ENCODE data around the gene RSPH1. TPM values are rescaled to one million over a fixed set of nuclear protein-coding genes. Genes with fewer than 3 reads are reported as not detected.

RSPH1 gene
- total RNA-seq, 4 donors from 2014 or later = 0.50 to 0.78 (median 0.57) TPM; not detected in 1

- Histone ChIP-seq H3K4me3 (no peak overlapping the region), H3K27me3 (peaks cover 0 to 32% (median 0%) of the 10 kb centered on the region in 4 donors), H3K36me3 (no peaks in the 10 kb centered on the region), H3K4me1 (peaks cover 0 to 6% (median 0%) of the 10 kb centered on the region in 4 donors), H3K27ac (replicated peaks in 1 of 4) (no peak overlapping the region), H3K9me3 (no peaks in the 10 kb centered on the region)
- 88% methylated on average over 3 of the region's 3 CpGs for WGBS
- TF ChIP-seq POLR2A (IDR thresholded peaks at IDR 0.05; ENCODE audit: low read depth) (no peak), CTCF (IDR thresholded peaks at IDR 0.05) (no peak), EP300 (IDR thresholded peaks at IDR 0.05) (no peak), POLR2AphosphoS5 (IDR thresholded peaks at IDR 0.05) (no peak)
- DNase-seq (ENCODE audit: extremely low spot score) = no peak
- intact Hi-C loops (cut with DNase I) = loop anchor here (10.0 kb wide), 1 partner anchor 304 kb away; no protein-coding TSS in a partner anchor
These were observed 47.3 kb downstream of the RSPH1 start for GRCh38 chr21:42448686-42449085.

DNA sequence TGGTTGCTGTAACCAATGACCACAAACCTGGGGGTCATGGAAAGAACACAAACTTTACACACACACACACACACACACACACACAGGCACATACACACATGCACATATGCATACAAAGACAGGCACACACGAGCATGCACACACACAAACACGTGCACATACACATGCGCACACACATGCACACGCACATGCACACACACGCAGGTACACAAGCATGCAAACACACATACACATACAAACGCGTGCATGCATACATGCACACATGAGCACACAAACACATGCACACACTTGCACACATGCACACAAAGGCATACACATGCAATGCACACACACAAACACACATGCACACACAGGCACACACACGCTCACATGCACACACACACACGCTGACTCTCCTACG is 48.3 kb downstream of the RSPH1 start:
- peaks cover 0 to 23% (median 0%) of the 10 kb centered on the region in 4 donors for H3K27me3 ChIP-seq
- TF ChIP-seq POLR2A (IDR thresholded peaks at IDR 0.05; ENCODE audit: low read depth) (no peak), CTCF (IDR thresholded peaks at IDR 0.05) (no peak), EP300 (IDR thresholded peaks at IDR 0.05) (no peak), POLR2AphosphoS5 (IDR thresholded peaks at IDR 0.05) (no peak)

GRCh38 chr21:42447182-42447581 is 48.8 kb downstream of the RSPH1 start:
- intact Hi-C loops (cut with DNase I) = loop anchor here (10.0 kb wide), 1 partner anchor 302 kb away; no protein-coding TSS in a partner anchor
- TF ChIP-seq POLR2AphosphoS5 (IDR thresholded peaks at IDR 0.05) (no peak), CTCF (IDR thresholded peaks at IDR 0.05) (no peak), POLR2A (IDR thresholded peaks at IDR 0.05; ENCODE audit: low read depth) (no peak), EP300 (IDR thresholded peaks at IDR 0.05) (no peak)
- H3K4me1 ChIP-seq = no peaks in the 10 kb centered on the region
- no peaks in the 10 kb centered on the region for H3K9me3 ChIP-seq
- no peak overlapping the region for H3K4me3 ChIP-seq
- 83% methylated on average over 14 of the region's 14 CpGs for WGBS
- no peak overlapping the region for H3K27ac ChIP-seq (replicated peaks in 1 of 4)
- no peaks in the 10 kb centered on the region for H3K36me3 ChIP-seq
- H3K27me3 ChIP-seq = peaks cover 0 to 19% (median 0%) of the 10 kb centered on the region in 4 donors
- DNase-seq (ENCODE audit: extremely low spot score) = no peak

More for the DNA sequence above, 48.3 kb downstream of the RSPH1 start:
- no peak overlapping the region for H3K4me3 ChIP-seq
- intact Hi-C loops (cut with DNase I) = loop anchor here (10.0 kb wide), 1 partner anchor 303 kb away; no protein-coding TSS in a partner anchor
- H3K9me3 ChIP-seq = no peaks in the 10 kb centered on the region
- WGBS = 95% methylated on average over 10 of the region's 10 CpGs
- H3K27ac ChIP-seq (replicated peaks in 1 of 4) = no peak overlapping the region
- DNase-seq (ENCODE audit: extremely low spot score) = no peak
- H3K4me1 ChIP-seq = no peaks in the 10 kb centered on the region
- no peaks in the 10 kb centered on the region for H3K36me3 ChIP-seq

DNA sequence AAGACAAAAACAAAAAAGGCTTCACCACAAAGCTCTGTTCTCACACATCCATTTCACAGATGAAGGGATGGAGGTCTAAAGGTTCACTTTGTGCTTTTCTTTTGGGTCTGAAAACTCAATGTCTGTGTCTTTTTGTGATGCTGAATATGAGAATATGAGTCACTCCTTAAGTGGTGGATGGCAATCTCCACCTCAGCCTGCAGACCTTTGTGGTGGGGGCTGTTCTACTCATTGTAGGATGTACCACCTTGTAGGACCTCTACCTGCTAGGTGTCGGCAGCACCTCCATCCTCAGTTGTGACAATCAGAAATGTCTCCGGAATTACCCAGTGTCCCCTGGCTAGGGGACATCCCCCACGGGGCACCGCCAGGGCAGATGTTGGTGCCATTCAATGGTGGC is 49.5 kb downstream of the RSPH1 start:
- TF ChIP-seq POLR2A (IDR thresholded peaks at IDR 0.05; ENCODE audit: low read depth) (no peak), EP300 (IDR thresholded peaks at IDR 0.05) (no peak), CTCF (IDR thresholded peaks at IDR 0.05) (no peak), POLR2AphosphoS5 (IDR thresholded peaks at IDR 0.05) (no peak)
- no peaks in the 10 kb centered on the region for H3K9me3 ChIP-seq
- intact Hi-C loops (cut with DNase I) = loop anchor here (10.0 kb wide), 1 partner anchor 302 kb away; no protein-coding TSS in a partner anchor
- no peak overlapping the region for H3K4me3 ChIP-seq
- DNase-seq (ENCODE audit: extremely low spot score) = no peak
- H3K4me1 ChIP-seq = no peaks in the 10 kb centered on the region
- no peaks in the 10 kb centered on the region for H3K36me3 ChIP-seq
- no peak overlapping the region for H3K27ac ChIP-seq (replicated peaks in 1 of 4)
- H3K27me3 ChIP-seq = peaks cover 0 to 19% (median 0%) of the 10 kb centered on the region in 4 donors
- WGBS = 80% methylated on average over 4 of the region's 4 CpGs

GRCh38 chr21:42445311-42445710 is 50.7 kb downstream of the RSPH1 start:
- intact Hi-C loops (cut with DNase I) = loop anchor here (10.0 kb wide), 1 partner anchor 301 kb away; no protein-coding TSS in a partner anchor
- Histone ChIP-seq H3K4me1 (no peaks in the 10 kb centered on the region), H3K9me3 (no peaks in the 10 kb centered on the region), H3K36me3 (no peaks in the 10 kb centered on the region), H3K27me3 (peaks cover 0 to 19% (median 0%) of the 10 kb centered on the region in 4 donors), H3K4me3 (no peak overlapping the region), H3K27ac (replicated peaks in 1 of 4) (no peak overlapping the region)
- WGBS = 87% methylated on average over 7 of the region's 7 CpGs
- TF ChIP-seq POLR2A (IDR thresholded peaks at IDR 0.05; ENCODE audit: low read depth) = no peak
- TF ChIP-seq CTCF (IDR thresholded peaks at IDR 0.05) = no peak
- no peak for TF ChIP-seq EP300 (IDR thresholded peaks at IDR 0.05)
- TF ChIP-seq POLR2AphosphoS5 (IDR thresholded peaks at IDR 0.05) = no peak
- DNase-seq (ENCODE audit: extremely low spot score) = no peak
